Lung microvascular endothelial cell (primary cell): ENCODE measurements around the gene EYS. TPM values are rescaled to one million over a fixed set of nuclear protein-coding genes. Genes with fewer than 3 reads are reported as not detected.

ENCODE experiments used
- DNase-seq, 2 donors: peaks; one replicate each; pipeline versions ENCODE4 v3.0.0 to v3.0.0-alpha.2; 2010; ENCODE audit warnings: low read depth in 2 of 2
- total RNA-seq: library from RNA; depleted of rRNA; stranded (reverse); fragments of >200 nt; gene quantifications from 2 replicates; pipeline ENCODE4 v1.2.1, GENCODE V29; 2014

EYS gene
- total RNA-seq, 1 donor from 2014 or later, result not detected

DNA sequence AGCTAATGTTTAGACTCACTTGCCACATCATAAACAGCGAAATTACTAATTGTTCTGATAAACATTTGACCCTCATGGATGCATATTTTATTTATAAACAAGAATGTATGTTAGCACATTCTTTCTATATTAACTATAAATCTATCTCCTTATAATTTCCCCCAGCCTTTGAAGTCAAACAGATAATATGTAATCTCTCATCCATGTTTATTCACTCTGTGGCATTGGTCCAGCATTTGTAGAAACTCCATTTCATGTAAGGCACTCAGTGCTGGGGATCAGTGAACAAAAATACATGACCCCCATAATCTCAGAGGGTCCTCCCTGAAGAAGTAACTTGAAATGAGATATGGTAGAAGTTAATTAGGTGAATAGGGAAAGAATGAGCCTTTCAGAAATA lies 856.9 kb downstream of the EYS start:
- no peak for DNase-seq

DNA sequence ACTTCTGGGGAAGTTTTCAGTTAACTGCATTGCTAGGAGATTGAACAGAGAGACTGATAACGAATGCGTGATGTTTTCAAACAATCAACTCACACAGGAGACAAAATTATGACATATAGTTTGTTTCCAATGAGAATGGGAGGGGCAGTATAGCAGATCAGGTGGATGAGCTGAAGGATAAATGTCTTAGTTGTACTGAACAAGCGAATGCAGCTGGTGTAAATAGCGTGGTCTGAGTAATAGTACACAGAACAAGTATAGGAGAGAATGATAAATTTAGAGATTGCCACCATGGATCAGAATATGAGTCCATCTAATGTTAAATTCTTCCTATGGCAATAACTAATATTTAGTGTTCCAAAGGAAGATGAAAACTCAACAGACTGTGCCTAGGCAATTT lies 858.6 kb downstream of the EYS start:
- DNase-seq, result no peak

DNA sequence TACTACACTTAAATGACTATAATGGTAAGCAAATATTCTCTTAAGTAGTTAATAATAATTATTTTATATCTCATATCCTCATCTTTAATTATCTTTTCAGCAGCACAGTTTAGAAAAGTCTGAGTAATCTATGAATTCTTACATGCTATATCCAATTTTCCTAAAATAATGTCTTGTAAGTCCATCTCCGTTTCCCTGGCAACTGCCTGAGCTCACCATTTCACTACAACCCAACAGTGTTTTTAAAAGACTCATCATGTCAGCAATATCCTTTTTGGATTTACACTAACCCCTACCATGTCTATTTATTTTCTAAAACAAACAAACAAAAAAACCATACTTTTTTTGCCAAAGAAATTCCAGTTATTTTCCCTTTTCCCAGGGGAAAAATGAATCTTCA lies 859.6 kb downstream of the EYS start:
- DNase-seq, result no peak

DNA sequence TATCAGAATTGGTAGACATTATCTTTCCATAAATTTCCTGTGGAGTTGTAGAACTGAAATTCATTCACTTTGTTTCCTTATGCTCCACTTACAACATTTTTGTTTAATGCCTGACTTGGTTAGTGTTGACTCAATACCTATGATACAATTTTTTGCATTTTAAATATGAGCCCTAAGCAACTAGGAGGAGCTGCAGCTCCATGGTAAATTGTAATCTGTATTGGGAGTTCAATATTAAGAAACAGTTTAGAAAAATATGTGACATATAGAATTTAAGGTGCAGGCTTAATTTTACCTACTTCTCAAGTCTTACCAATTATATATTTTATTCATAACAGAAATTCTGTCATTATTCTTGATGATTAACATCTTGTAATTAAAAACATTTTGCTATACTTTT lies 868.3 kb downstream of the EYS start:
- peak in 1 of 2 donors; percentile 20 for DNase-seq

DNA sequence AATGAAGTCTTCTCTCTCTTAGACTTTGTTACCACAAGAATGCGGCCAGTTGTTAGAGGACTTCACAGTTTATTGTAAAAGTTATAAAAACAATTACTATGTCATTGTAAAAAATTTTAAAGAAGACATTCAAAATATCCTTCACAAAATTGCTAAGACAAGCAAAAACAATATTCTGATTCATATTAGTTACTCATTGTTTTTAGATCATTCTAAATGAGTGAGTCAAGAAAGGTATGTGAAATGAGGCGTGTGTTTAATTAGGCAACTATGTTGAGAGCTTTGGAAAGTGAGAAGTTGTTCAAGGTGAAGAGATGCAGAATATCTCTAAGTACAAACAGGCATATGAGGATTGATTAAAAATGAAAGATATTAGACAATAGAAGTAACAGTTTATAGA lies 875.3 kb downstream of the EYS start:
- no peak for DNase-seq

DNA sequence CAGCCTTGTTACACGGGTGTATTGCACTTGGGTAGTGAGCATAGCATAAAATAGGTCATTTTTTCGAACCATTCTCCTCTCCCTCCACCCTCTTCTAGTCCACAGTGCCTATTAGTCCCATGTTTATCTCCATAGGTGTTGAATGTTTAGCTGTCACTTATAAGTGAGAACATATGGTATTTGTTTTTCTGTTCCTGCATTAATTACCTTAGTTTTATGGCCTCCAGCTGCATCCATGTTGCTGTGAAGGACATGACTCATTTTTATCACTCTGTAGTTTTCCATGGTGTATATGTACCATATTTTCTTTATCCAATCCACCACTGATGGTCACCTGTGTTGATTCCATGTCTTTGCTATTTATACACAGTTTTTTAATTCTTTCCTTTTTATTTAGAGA lies 889.5 kb downstream of the EYS start:
- no peak for DNase-seq

DNA sequence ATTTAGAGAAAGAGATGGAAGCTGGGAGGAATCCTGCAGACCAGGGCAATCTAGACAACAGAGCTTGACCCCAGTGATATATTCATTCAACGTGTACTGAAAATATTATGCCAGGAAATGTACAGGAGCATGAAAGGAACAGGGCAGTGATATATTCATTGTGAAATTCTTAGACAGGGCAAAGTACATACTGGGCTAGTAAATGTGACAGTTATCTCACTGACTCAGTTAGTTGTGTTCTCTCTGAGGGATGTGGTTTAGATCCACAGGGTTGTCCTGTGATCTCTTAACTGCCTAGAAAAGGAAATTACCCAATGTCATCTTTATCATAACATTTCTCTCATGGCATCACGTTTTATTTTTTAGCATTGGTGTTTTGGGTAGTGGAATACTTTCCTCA lies 891.3 kb downstream of the EYS start:
- DNase-seq, result no peak

DNA sequence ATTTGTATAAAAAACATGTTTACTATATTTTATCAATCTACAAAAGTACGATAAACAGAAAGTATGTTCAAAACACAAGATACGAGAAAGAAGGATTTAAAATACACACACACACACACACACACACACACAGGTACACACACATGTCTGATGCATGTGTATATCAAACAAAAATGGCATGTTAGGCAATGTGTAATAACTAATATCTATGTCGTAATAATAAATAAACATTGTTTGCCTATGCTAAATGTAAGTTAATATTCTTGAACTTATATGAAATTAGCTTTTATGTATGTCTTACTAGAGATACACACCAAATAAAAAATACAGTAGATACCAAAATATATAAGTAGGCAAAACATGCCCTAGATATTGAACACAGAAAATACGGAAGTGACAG lies 894.9 kb downstream of the EYS start:
- DNase-seq, result no peak

DNA sequence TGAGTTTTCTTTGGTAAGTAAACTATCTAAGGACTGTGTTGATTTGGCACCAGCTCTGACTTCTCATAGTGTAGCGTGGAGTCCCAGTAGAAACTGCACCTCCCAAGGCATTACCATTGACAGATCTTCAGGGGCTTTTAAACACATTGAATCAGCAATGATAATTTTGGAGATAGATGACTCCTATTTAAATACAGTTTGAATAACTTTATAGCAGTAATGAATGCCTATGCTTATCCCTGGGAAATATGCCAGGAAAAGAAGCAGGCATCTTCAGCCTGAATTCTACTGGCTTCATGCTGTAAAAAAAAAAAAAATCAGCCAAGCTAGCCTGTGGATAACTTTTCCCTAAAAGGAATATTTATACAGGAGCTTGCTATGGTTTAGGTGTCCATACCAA lies 895.9 kb downstream of the EYS start:
- no peak for DNase-seq

DNA sequence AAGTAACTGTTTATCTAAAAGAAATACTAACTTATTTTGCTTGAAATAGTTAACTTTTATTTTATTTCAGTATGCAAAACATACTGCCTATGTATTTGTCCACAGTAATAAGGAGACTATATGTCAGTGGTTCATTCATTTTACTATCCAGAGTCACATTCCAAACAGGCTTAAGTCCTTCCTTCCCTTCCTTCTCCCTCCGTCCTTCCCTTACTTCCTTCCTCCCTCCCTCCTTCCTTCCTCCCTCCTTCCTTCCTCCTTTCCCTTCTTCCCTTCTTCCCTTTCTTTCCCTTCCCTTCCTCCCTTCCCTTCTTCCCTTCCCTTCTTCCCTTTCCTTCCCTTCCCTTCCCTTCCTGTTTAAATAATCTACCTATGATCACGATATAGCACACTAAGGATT lies 899.2 kb downstream of the EYS start:
- no peak for DNase-seq

DNA sequence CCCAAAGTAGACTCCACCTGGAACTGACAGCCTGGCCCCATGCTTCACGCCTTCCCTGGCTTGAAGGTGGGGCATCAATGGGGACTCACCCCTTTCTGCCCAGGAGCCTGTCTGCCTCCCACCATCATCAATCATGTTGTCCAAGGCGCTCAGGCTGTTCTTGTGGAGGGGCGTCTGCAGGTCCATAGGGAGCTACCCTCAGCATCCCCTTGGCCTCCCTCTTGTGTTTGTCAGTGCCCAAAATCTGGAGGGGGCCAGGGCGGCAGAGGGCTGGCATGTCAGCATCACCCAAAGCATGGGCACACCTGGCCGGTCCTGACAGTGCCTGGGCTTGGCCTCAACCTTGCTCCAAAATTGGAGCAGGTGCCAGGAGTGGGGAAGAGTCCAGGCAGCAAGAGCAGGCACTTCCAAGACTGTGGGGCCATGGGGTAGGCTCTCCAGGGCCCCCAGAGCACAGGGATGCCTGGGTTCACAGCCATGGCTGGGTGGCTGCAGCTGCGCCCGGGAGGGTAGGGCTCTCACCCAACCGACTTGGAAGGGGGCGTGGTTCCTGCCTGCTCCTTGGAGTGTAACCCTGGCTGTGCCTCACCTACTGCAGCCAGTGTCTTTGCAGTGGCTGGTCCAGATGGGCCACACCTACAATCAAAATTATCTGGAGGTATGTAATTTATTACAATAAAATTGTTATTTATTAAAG lies 903.4 kb downstream of the EYS start:
- DNase-seq, result no peak

DNA sequence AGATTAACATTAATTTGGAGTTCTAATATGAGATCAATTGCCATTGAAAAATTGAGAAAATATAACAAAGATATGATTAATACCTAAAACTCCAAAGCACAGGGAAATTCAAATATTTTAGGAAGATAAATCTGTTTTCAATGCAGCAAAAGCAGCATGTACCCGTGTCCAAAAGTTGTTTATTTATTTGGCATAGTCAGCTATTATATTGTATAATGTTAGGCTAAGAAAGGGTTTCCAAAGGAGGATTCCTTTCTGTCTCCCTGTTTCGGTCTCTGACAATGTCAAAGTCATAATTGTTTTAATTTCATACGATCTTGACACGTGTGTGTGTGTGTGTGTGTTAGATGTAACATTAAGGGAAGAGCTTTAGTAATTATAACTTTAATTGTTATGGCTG lies 914.5 kb downstream of the EYS start:
- DNase-seq, result no peak

DNA sequence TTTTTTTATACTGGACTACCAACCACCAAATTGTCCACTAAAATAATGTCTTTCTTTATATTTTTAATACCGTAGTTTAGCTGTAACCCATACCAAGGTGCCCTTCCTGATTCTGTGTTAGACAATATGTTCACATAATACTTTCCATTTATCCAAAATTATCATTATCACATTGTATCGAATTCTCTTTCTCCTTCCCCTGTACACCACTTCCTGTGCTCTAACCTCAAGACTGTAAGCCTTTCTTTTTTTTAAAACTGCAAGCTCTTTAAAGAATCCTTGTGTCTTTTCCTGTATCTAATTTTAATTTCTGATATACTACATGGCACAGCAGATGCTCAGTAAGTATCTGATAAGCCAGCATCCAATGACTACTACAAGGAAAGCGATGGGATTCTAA lies 917.5 kb downstream of the EYS start:
- no peak for DNase-seq

DNA sequence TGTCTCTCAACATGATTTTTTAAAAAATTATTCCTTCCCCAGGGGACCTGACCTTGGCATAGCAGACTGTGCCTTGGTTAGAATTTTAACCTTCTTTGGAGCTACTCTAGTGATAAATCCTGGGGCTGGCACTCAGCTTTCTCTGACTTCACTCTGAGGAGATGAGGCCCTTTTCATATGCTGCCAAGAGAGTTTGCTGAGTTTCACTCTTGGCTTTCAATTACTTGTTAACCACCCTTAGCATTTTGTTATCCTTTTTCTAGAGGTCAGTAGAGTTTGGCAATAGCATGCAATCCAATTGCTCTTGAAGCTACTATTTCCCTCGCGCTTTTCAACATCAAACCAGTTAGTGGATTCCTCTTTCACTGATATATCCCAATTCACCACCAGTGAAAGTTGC lies 920.3 kb downstream of the EYS start:
- DNase-seq, result no peak

DNA sequence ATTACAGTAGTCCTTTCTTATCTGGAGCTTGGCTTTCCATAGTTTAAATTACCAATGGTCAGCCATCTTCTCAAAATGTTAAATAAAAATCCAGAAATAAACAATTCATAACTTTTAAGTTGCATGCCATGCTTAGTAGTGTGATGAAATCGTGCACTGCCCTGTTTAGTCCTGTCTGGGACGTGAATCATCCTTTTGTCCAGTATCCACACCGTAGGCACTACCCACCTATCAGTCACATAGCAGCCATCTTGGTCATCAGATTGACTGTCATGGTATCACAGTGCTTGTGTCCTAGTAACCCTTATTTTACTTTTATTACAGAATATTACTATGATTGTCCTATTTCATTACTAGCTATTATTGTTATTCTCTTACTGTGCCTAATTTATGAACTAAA lies 924.1 kb downstream of the EYS start:
- DNase-seq, result no peak

DNA sequence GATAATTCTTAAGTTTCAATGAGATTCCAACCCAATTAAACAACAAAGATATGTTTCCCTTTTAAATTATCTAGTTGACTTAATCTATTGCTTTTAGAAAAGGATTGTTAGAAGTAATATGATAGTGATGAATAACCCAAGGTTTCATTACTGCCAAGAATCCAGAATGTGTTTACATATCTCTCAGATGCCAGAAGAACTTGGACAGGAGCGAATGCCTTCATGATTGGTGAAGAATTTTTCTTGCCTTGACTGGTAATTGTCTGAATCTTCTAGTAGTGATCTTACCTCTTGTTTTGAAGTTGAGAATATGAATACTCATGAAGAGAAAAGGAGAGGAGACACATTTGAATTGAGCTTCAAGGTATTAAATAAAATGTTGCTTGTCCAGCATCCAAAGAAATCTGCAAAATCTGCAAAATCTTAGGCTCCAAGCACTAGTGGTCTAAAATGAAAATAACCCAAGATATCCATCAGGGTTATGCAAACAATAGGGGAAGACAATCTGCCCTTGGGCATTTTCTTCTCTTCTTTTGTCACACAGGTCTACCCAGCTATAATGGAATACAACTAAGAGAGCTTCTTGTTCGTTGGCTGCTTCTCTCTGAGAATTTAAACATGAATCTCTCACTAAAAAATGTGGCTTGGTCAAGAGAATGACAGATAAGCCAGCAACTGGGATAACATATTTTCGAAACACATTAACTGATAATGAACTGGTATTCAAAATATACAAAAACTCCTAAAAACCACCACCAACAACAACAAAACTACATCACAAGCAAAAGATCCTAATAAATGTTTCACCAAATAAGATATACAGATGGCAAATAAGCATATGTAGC lies 928.9 kb downstream of the EYS start:
- DNase-seq, result no peak

DNA sequence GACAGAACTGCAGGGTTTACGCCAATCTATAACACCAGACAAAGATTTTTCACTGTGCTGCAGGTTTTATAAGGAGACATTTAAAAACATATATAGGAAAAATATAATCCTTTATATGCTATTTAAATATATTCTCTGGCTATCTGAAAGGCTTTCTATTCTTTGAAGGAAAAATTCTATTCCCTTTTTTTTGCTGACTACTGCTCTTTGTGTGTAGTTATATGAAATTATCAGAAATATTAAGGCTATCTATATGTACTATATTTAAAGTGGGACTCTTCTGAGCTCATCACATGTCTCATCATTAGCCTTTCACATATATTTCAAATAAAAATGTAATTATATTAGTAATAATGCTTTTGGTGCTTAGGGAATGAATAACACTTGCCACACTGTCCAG lies 930.7 kb downstream of the EYS start:
- DNase-seq, result no peak

DNA sequence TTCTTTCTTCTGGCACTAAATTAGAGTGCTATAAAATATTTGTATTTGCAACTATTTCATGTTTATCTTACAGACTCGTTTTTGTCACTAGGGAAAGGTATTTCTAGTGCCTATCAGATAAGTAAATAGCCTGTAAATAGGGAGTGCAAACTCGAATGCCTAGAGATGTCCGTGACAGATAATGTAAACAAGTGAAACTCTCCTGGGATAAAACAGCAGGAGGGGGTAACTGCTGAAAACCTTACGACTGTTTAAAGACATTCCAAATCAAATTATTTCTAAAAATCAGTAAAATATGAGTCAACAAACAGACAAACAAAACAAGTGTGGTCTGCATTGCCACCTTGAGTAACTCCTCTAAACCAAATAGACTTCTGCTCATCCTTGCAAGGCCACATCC lies 932.1 kb downstream of the EYS start:
- no peak for DNase-seq

DNA sequence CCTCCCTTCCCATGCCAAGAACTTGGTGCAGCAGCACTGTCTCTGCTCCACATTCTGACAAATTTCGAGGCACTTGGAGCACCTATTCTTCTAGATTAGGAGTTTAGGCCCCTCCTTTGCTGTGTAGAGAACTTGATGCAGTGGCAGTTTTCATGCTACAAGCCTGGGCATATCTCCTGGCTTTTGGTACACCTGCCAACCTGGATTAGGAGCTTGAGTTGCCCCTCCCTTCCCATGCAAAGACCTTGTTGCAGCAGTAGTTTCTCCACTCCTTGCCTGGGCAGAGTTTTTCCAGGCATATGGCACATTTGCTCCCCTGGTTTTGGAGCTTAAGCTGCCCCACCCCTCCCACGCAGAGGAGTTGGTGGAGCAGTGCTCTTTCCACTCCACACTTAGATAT lies 956.1 kb downstream of the EYS start:
- DNase-seq, result no peak

DNA sequence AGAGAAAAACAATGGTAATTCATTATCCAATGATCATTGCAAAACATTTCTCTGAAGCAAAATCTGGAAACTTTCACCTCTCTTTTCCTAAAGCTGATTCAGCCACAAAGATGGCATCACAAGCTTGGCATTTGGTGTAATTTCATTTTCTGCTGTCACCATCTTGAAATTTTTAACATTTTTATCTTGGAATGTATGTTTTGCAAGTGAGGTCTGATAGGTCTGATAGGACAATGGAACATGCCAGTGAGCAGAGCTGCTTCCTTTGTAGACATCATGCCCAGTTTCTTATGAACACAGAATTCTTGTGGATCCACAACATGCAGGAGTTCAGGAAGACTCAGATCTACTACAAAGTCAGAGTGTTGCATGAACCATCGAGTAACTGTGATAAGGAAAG lies 969.6 kb downstream of the EYS start:
- no peak for DNase-seq

DNA sequence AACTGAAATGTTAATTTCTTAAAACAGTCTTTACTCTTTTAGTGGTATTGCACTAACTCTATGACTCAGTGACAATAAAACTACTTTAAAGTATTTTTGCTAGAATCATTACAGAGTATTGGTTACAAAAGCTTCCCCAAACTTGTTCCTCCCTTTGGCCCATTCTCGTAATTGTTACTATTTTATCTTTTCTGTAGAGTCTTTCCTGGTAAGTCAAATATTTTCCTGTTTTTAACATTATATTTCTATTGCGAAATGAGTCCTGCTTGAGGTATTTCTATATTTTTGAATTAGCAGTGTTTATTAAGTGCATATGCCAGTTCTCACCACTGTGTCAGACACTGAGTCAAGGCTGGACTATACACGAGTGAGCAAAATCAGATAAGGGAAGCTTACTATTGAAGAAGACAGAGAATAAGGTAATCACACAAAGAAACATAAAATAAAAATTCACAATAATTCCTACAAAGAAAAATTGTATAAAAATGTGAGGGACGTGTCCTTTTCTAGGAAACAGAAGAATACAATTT lies 970.5 kb downstream of the EYS start:
- no peak for DNase-seq

DNA sequence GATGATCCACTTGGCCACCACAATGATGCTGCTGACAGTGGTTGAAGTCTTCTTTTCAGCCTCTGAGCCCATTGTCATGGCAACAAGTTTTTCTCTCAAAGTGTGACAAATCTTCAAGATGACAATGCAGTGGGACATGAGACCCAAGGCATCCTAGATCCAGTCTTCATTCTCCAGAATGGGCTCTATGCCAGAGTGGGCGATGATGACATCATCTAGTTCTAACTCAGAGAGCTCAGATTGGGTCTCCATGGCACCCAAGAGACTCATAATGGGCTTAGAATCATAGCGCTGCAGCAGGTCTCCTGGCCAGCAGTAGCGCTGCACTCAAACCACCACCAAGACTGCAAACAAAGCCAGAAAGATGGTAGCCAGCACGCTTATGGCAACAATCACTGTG lies 973.6 kb downstream of the EYS start:
- no peak for DNase-seq

DNA sequence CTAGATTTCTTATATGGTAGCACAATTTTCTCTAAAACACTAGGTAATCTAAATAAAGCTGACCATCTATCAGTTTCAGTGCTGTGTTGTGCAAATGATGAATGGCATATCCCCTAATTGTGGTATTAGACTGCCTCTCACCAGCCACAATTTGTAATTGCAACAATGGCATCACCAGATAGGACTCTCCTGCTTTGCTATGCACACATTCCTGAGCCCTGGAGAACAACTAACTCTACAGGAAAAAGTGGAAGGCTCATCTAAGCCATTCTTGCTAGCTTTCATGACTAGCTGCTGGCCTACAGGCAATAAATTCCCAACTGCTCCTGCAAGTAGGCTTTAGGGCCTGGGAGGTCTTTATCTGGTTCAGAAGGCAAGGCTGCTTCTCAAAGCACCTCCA lies 974.1 kb downstream of the EYS start:
- DNase-seq, result no peak
